K562 (cell line): ENCODE results near the gene GABARAPL2. TPM values are rescaled to one million over a fixed set of nuclear protein-coding genes. Genes with fewer than 3 reads are reported as not detected.

Experiments
- ASH1L ChIP-seq: fragments of 450-650 bp; IDR thresholded peaks from 2 replicates; pipeline ENCODE4 v1.6.1; 2018; ENCODE audit warnings: borderline replicate concordance, mild to moderate bottlenecking, low read depth; ENCODE audit not compliant: partially characterized antibody
- ATF6 ChIP-seq: sonication (generic); formaldehyde crosslinking; IDR thresholded peaks from 2 replicates; pipeline ENCODE4 v1.4.0; 2020; ENCODE audit warnings: mild to moderate bottlenecking, missing genetic modification reagents
- CBX2 ChIP-seq: fragments of 200-600 bp; sonication (generic); IDR thresholded peaks from one replicate; pipeline ENCODE4 v1.6.1; 2012; ENCODE audit warnings: mild to moderate bottlenecking, low read length, inconsistent platforms; ENCODE audit not compliant: insufficient read depth, poor library complexity, severe bottlenecking
- DNMT1 ChIP-seq: fragments of 450-650 bp; IDR thresholded peaks from 2 replicates; pipeline ENCODE4 v1.6.1; 2016; ENCODE audit warnings: antibody characterized with exemption, mild to moderate bottlenecking
- ETS2 ChIP-seq: IDR thresholded peaks from 2 replicates; pipeline ENCODE4 v1.6.1; 2016; ENCODE audit warnings: borderline replicate concordance, missing genetic modification characterization, mild to moderate bottlenecking, moderate library complexity, missing compliant biosample characterization; ENCODE audit not compliant: poor library complexity, severe bottlenecking
- FIP1L1 ChIP-seq: fragments of 200-400 bp; formaldehyde crosslinking; IDR thresholded peaks from 2 replicates; pipeline ENCODE4 v1.6.1; 2018; ENCODE audit warnings: mild to moderate bottlenecking, low read depth, low read length; ENCODE audit not compliant: poor library complexity, severe bottlenecking
- MIER1 ChIP-seq: fragments of 450-650 bp; IDR thresholded peaks from 2 replicates; pipeline ENCODE4 v1.6.1; 2016; ENCODE audit warnings: antibody characterized with exemption, mild to moderate bottlenecking, low read depth
- PCBP1 ChIP-seq: fragments of 200-400 bp; formaldehyde crosslinking; IDR thresholded peaks from 2 replicates; pipeline ENCODE4 v1.6.1; 2018; ENCODE audit warnings: mild to moderate bottlenecking, low read depth, low read length; ENCODE audit not compliant: poor library complexity, severe bottlenecking
- POLR3A ChIP-seq: IDR thresholded peaks from 2 replicates; pipeline ENCODE4 v1.6.1; 2011; ENCODE audit warnings: borderline replicate concordance, mild to moderate bottlenecking, moderate library complexity; ENCODE audit not compliant: insufficient read length, insufficient read depth; ENCODE audit errors: extremely low read depth
- ZNF134 ChIP-seq: fragments of 250-450 bp; sonication (Bioruptor Pico); conservative IDR thresholded peaks from 2 replicates; pipeline ENCODE4 v1.4.0; 2020
- ZNF146 ChIP-seq: IDR thresholded peaks from one replicate; pipeline ENCODE4 v1.6.1; 2018; ENCODE audit warnings: missing compliant biosample characterization; ENCODE audit not compliant: unreplicated experiment
- ZNF165 ChIP-seq: fragments of 250-450 bp; sonication (Bioruptor Pico); IDR thresholded peaks from 2 replicates; pipeline ENCODE4 v1.4.0; 2020; ENCODE audit warnings: borderline replicate concordance
- ZNF24 ChIP-seq: fragments of 450-650 bp; IDR thresholded peaks from 2 replicates; pipeline ENCODE4 v1.6.1; 2016
- ZNF318 ChIP-seq, 2 experiments: fragments of 450-650 bp; IDR thresholded peaks; 2 replicates each; pipeline ENCODE4 v1.6.1; 2016; ENCODE audit warnings: mild to moderate bottlenecking in 2 of 2, borderline replicate concordance in 1 of 2, low read depth in 1 of 2, moderate library complexity in 1 of 2
- polyA plus RNA-seq, 8 experiments: library from polyadenylated mRNA; depleted of rRNA in 4 of 8; stranded (reverse) in 5 of 8; unstranded in 3 of 8; fragments of >200 nt; fragmentation: Nextera tagmentation in 2 of 8; fragmentation: Illumina TruSeq in 1 of 8; extraction: Ambion mirVana in 2 of 8; extraction: Trizol in 1 of 8; gene quantifications; 2 replicates each; pipeline versions ENCODE4 v1.2.1 to v1.2.3, GENCODE V29; 2011 to 2014; ENCODE audit warnings: inconsistent platforms in 1 of 8, missing spikeins in 1 of 8
- total RNA-seq, 7 experiments: library from RNA; depleted of rRNA in 6 of 7; stranded (reverse); fragments of >200 nt in 6 of 7; fragmentation: Illumina TruSeq in 2 of 7; extraction: Trizol in 2 of 7; gene quantifications; 2 replicates each; pipeline versions ENCODE4 v1.2.1 to v1.2.3, GENCODE V29; 2011 to 2021; ENCODE audit warnings: low replicate concordance in 1 of 7

The GABARAPL2 gene
- total and polyA plus RNA-seq, 9 of the 15 experiments (the other 6 are each of a cell fraction or from before 2014, with no cell fraction given): 42.1 to 288 (median 91.8) TPM

- no peak for TF ChIP-seq ATF6 (CRISPR knock-in tag)
- no peak for TF ChIP-seq PCBP1
- TF ChIP-seq DNMT1: no peak
- TF ChIP-seq ZNF134 (CRISPR knock-in tag): no peak
- no peak for TF ChIP-seq ZNF165 (CRISPR knock-in tag)
- TF ChIP-seq ZNF146 (CRISPR knock-in tag): no peak
- no peak for TF ChIP-seq FIP1L1
- TF ChIP-seq ZNF318 (IDR thresholded peaks at IDR 0.05; ENCODE audit: borderline replicate concordance in 1 of 2, low read depth in 1 of 2): no peak; a peak in 2 of 4 replicates
- TF ChIP-seq MIER1: peak; percentile 17; the same call in 1 of the 2 replicates
- no peak for TF ChIP-seq ASH1L
- TF ChIP-seq ETS2 (tag): no peak
- no peak for TF ChIP-seq ZNF24
- TF ChIP-seq POLR3A: no peak
- no peak for TF ChIP-seq CBX2
These were observed 54.4 kb downstream of the GABARAPL2 start (continued) for GRCh38 chr16:75620326-75621169.
